K562 (cell line): ENCODE measurements around the gene MOCOS.

Source experiments
- ATF2 ChIP-seq: sonication (generic); formaldehyde crosslinking; IDR thresholded peaks from 2 replicates; pipeline ENCODE4 v1.8.1; 2022; ENCODE audit warnings: missing genetic modification reagents
- CCAR2 ChIP-seq: fragments of 200-400 bp; formaldehyde crosslinking; IDR thresholded peaks from 2 replicates; pipeline ENCODE4 v1.6.1; 2017; ENCODE audit warnings: mild to moderate bottlenecking, low read depth, low read length
- HOMEZ ChIP-seq: fragments of 250-450 bp; sonication (Bioruptor Pico); IDR thresholded peaks from 2 replicates; pipeline ENCODE4 v1.4.0; 2020; ENCODE audit warnings: mild to moderate bottlenecking, moderate library complexity
- L3MBTL2 ChIP-seq: fragments of 450-650 bp; IDR thresholded peaks from 2 replicates; pipeline ENCODE4 v1.6.1; 2016; ENCODE audit warnings: mild to moderate bottlenecking, moderate library complexity
- ZNF175 ChIP-seq: fragments of 200-800 bp; sonication (Bioruptor generic); IDR thresholded peaks from 2 replicates; pipeline ENCODE4 v1.6.1; 2016; ENCODE audit warnings: low read depth, mild to moderate bottlenecking, missing genetic modification characterization, missing compliant biosample characterization
- ZNF384 ChIP-seq: IDR thresholded peaks from 2 replicates; pipeline ENCODE4 v1.6.1; 2012; ENCODE audit warnings: low read depth, low read length, improper control_type of control experiment
- TF ChIP-seq, protein P1 (sequence below), 3 experiments: IDR thresholded peaks in 2 of 3; conservative IDR thresholded peaks in 1 of 3; 2 replicates each; pipeline ENCODE4 v1.5.1; 2011 to 2012; ENCODE audit warnings: low read length in 3 of 3, mild to moderate bottlenecking in 3 of 3, control low read depth in 2 of 3, improper control_type of control experiment in 1 of 3, inconsistent platforms in 1 of 3, low read depth in 1 of 3, mixed read lengths in 1 of 3, moderate library complexity in 1 of 3; ENCODE audit not compliant: insufficient read depth in 2 of 3
- TF ChIP-seq, protein P2 (sequence below): sonication (generic); formaldehyde crosslinking; IDR thresholded peaks from 2 replicates; pipeline ENCODE4 v1.8.0; 2022; ENCODE audit warnings: mild to moderate bottlenecking, missing genetic modification reagents

DNA sequence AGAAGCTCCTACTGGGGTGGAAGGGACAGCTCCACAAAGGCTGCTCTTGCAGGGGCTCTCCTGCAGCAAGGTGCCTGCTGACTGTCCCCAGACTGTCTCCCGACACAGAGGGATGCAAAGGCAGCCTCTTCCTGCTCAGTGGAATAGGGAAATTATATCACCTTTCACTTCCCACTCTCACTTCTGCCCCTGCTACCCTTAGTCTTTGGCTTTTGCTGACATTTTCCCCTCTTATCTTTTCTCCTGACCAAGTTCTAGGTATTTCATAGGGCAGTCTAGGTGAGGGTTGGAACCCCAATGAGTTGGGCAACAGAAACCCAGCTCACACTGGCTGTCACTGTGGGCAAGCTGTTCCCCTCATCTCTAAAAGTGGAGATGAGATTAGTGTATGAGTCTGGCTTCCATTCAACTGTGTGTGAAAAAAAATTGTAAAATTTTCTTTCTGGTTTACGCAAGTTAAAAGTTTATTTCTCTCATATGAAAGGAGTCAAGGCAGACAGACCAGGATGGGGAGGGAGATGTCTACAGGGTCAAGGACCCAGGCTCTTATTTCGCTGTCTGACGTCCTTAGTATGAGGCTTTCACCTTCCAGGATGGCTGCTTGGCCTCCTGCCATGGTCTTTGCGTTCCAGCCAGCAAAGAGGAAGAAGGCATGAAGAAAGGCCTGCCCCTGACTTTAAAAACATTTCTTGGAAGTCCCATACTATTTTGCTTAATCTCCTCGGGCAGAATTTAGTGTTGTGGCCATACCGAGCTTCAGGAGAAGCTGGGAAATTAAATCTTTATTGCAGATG, 7.5 kb upstream of the MOCOS start:
- TF ChIP-seq, protein P1, sequence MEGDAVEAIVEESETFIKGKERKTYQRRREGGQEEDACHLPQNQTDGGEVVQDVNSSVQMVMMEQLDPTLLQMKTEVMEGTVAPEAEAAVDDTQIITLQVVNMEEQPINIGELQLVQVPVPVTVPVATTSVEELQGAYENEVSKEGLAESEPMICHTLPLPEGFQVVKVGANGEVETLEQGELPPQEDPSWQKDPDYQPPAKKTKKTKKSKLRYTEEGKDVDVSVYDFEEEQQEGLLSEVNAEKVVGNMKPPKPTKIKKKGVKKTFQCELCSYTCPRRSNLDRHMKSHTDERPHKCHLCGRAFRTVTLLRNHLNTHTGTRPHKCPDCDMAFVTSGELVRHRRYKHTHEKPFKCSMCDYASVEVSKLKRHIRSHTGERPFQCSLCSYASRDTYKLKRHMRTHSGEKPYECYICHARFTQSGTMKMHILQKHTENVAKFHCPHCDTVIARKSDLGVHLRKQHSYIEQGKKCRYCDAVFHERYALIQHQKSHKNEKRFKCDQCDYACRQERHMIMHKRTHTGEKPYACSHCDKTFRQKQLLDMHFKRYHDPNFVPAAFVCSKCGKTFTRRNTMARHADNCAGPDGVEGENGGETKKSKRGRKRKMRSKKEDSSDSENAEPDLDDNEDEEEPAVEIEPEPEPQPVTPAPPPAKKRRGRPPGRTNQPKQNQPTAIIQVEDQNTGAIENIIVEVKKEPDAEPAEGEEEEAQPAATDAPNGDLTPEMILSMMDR (IDR thresholded peaks at IDR 0.05 in 2 of 3, conservative IDR thresholded peaks at IDR 0.05 in 1 of 3; ENCODE audit: insufficient read depth in 2 of 3, low read depth in 1 of 3, low read length in 3 of 3), result no peak
- TF ChIP-seq L3MBTL2, result no peak
- no peak for TF ChIP-seq ZNF384
- TF ChIP-seq, protein P2, sequence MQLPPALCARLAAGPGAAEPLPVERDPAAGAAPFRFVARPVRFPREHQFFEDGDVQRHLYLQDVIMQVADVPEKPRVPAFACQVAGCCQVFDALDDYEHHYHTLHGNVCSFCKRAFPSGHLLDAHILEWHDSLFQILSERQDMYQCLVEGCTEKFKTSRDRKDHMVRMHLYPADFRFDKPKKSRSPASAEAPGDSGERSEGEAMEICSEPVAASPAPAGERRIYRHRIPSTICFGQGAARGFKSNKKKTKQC, result no peak
- no peak for TF ChIP-seq CCAR2
- no peak for TF ChIP-seq ATF2 (CRISPR knock-in tag)
- no peak for TF ChIP-seq HOMEZ (CRISPR knock-in tag)
- no peak for TF ChIP-seq ZNF175 (CRISPR knock-in tag)
